ENCODE measurements around the gene QSOX2. TPM values are rescaled to one million over a fixed set of nuclear protein-coding genes. Genes with fewer than 3 reads are reported as not detected.

Gene QSOX2
- total RNA-seq, 4 donors from 2014 or later, result 3.4 to 7.2 (median 5.2) TPM

- no peak for TF ChIP-seq EP300 (IDR thresholded peaks at IDR 0.05)
- no peak for TF ChIP-seq POLR2A (IDR thresholded peaks at IDR 0.05)
- TF ChIP-seq CTCF (IDR thresholded peaks at IDR 0.05), result no peak
- no peak for TF ChIP-seq POLR2AphosphoS5 (IDR thresholded peaks at IDR 0.05)
- Histone ChIP-seq H3K4me3 (no peak overlapping the region), H3K27me3 (peaks cover 50% of the 10 kb centered on the region), H3K27ac (no peak overlapping the region), H3K9me3 (no peaks in the 10 kb centered on the region), H3K36me3 (no peaks in the 10 kb centered on the region), H3K4me1 (no peaks in the 10 kb centered on the region)
- no peak for ATAC-seq
- WGBS, 2 donors (ENCODE audit: low coverage in 1 of 2), result 63 to 100% methylated on average over 3 of the region's 13 CpGs
Observed at GRCh38 chr9:136258299-136258625, 12.7 kb upstream of the QSOX2 start.

- WGBS, 2 donors (ENCODE audit: low coverage in 1 of 2), result 85% methylated on average over 10 of the region's 39 CpGs; no CpG with 5 or more reads in 1 of the 2 donors
- ATAC-seq, result no peak
- Histone ChIP-seq H3K27ac (no peak overlapping the region), H3K4me1 (no peaks in the 10 kb centered on the region), H3K4me3 (no peak overlapping the region), H3K27me3 (peaks cover 56% of the 10 kb centered on the region), H3K36me3 (no peaks in the 10 kb centered on the region), H3K9me3 (no peaks in the 10 kb centered on the region)
- TF ChIP-seq POLR2A (IDR thresholded peaks at IDR 0.05) (no peak), CTCF (IDR thresholded peaks at IDR 0.05) (no peak), POLR2AphosphoS5 (IDR thresholded peaks at IDR 0.05) (no peak)
Observed at GRCh38 chr9:136257381-136258298, 12.0 kb upstream of the QSOX2 start.

- H3K9me3 ChIP-seq, result no peaks in the 10 kb centered on the region
- H3K4me3 ChIP-seq, result no peak overlapping the region
- no peak for ATAC-seq
- H3K36me3 ChIP-seq, result no peaks in the 10 kb centered on the region
- H3K27ac ChIP-seq, result no peak overlapping the region
- WGBS, 2 donors (ENCODE audit: low coverage in 1 of 2), result 19 to 83% methylated on average over 3 to 6 of the region's 28 CpGs
- no peaks in the 10 kb centered on the region for H3K4me1 ChIP-seq
- TF ChIP-seq CTCF (IDR thresholded peaks at IDR 0.05), result no peak
- TF ChIP-seq EP300 (IDR thresholded peaks at IDR 0.05), result no peak
- no peak for TF ChIP-seq POLR2AphosphoS5 (IDR thresholded peaks at IDR 0.05)
- TF ChIP-seq POLR2A (IDR thresholded peaks at IDR 0.05), result no peak
- H3K27me3 ChIP-seq, result peaks cover 60% of the 10 kb centered on the region
Observed at GRCh38 chr9:136255896-136256890, 10.6 kb upstream of the QSOX2 start.

GRCh38 chr9:136255166-136255538 lies 9.5 kb upstream of the QSOX2 start:
- no peak overlapping the region for H3K27ac ChIP-seq
- no peaks in the 10 kb centered on the region for H3K36me3 ChIP-seq
- no peak for ATAC-seq
- H3K4me3 ChIP-seq, result no peak overlapping the region
- peaks cover 60% of the 10 kb centered on the region for H3K27me3 ChIP-seq
- WGBS, 2 donors (ENCODE audit: low coverage in 1 of 2), result 35% methylated on average over 5 of the region's 12 CpGs; no CpG with 5 or more reads in 1 of the 2 donors
- no peaks in the 10 kb centered on the region for H3K9me3 ChIP-seq
- no peaks in the 10 kb centered on the region for H3K4me1 ChIP-seq
- no peak for TF ChIP-seq EP300 (IDR thresholded peaks at IDR 0.05)
- TF ChIP-seq POLR2A (IDR thresholded peaks at IDR 0.05), result no peak
- TF ChIP-seq CTCF (IDR thresholded peaks at IDR 0.05), result no peak
- no peak for TF ChIP-seq POLR2AphosphoS5 (IDR thresholded peaks at IDR 0.05)
